GM12801 (cell line): ENCODE measurements around the gene GIT2.

Experiments used
- CTCF ChIP-seq: IDR thresholded peaks from one replicate; pipeline ENCODE4 v1.5.1; 2011; ENCODE audit warnings: control low read depth; ENCODE audit not compliant: insufficient read length; ENCODE audit errors: extremely low read depth

GIT2 gene

DNA sequence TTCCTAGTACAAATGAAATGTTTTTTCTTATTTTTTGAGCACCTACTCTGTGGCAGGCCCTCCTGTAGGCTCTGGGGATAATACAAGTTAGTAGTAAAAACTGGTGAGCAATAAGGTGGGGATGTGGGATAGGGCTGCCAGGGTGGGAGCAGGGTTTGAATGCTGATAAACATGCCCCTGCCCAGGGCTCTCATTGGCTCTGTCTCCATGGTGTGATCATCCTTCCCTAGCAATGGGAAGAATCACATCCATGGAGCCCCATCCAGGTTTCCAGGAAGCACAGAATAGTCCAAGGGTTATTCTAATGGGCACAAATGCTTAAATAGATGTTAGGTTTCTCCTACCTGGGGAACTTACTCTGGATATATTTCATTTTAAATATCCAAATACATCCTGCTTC is 45.5 kb downstream of the GIT2 start:
- TF ChIP-seq CTCF, result no peak

GRCh38 chr12:109949089-109949488 is 47.1 kb downstream of the GIT2 start:
- no peak for TF ChIP-seq CTCF

GRCh38 chr12:109948368-109948767 is 47.8 kb downstream of the GIT2 start:
- TF ChIP-seq CTCF, result no peak

DNA sequence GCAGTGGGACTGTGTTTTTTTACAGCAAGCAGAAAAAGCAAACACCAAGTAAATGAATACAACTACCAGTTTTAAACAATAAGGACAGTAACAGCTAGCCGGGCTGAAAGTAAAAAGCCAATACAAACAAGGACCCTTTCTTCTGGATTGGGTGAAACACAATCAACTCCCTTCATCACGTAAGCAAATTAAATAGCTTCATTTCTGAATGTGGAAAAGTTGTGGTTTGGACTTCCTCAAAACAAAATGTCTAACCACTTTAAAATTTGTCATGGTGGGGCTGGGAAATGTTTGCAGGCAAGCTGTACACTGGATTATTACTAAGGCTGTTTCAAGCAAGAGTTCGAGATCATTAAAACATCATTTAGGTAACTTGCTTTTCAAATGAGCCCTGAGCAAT is 48.6 kb downstream of the GIT2 start:
- TF ChIP-seq CTCF, result no peak

DNA sequence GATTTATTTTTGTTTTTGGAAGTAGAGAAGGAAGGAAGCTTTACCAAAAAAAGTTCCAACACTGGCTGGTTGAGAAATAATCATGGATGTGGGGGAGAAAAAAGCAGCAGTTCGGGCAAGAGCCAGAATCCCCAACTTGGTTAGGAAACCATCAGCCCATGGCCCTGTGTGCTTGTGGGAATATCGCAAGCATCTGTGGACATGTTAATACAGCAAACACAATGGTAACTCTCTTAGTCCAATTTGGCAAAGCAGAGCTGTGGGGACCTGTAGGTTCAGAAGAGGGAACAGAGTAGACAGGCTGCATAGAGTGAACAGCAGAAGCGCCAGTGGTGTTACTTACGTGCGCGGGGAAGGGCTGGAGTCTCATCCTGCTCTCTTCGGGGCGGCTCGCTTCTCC is 49.3 kb downstream of the GIT2 start:
- no peak for TF ChIP-seq CTCF

DNA sequence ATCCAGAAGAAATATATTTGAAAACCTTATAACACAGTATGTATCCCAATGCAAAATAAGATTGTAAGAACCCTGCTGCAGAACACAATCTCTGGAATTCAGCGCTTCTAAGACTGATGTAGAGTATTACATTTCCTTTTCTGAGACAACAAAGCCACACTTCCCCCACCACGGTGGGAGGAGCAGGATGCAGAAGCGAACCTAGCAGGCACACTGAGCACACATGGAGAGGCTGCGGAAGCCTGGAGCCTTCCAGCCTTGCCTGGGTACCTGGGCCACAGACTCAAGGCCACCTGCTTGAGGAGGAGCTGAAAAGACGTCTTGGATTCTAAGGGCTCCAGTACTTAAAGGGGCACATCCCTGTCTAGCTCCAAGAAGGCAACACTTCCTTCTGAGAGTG is 49.7 kb downstream of the GIT2 start:
- TF ChIP-seq CTCF, result no peak

DNA sequence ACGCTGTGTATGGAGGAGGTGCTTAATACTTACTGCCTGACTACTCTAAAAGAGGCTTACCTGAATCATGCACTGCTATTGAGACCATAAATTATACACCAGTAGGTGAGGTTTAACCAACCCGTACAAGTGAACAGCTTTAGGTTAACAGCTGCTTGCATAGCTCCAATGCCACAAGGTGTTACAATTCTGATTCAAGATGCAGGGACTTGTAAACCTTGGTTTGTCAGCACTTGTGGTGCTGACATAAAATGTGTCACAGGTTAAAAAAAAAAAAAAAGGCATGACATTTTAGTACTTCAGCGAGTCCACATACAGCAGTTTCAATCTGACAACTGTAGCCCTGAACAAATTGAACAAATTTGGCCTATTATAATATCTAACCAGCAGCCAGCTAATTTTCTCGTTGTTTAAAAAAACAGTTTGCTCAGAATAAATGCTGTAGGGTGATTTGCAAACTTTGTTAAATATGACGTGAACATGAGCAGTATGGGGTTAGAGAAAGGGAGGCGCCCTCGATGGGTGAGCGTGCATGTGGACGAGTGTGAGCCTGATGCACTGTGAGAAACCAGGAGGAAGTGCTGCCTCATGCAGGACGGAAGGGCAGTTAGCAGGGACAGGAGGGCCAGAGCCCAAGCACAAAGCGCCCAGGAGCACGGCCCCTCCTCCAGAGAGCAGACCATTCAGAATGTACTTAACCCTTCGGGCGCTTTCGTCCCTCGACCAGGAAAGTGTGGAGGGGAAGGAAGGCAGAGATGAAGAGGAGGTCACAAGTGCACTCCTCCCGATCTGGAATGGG is 51.4 kb downstream of the GIT2 start:
- no peak for TF ChIP-seq CTCF
